Measurements from ENCODE around the gene RAD9A. TPM values are rescaled to one million over a fixed set of nuclear protein-coding genes. Genes with fewer than 3 reads are reported as not detected.

Gene RAD9A
- total and polyA plus RNA-seq, 9 of the 15 experiments (the other 6 are each of a cell fraction or from before 2014, with no cell fraction given), result 1.4 to 41.2 (median 16.1) TPM

GRCh38 chr11:67347964-67348749 is 43.6 kb upstream of the RAD9A start (continued):
- 0 out of 2 replicates have a peak, but pooled peaks have one; percentile 59 for TF ChIP-seq HIVEP1 (CRISPR knock-in tag; IDR thresholded peaks at IDR 0.05)
- peak; percentile 49; the same call in 1 of the 2 replicates for TF ChIP-seq GATAD2B (IDR thresholded peaks at IDR 0.05; ENCODE audit: borderline replicate concordance)
- TF ChIP-seq ZBTB9 (CRISPR knock-in tag; IDR thresholded peaks at IDR 0.05), result 0 out of 2 replicates have a peak, but pooled peaks have one; percentile 53
- TF ChIP-seq ZNF717 (CRISPR knock-in tag; IDR thresholded peaks at IDR 0.05), result no peak
- TF ChIP-seq KDM1A (IDR thresholded peaks at IDR 0.05), result peak; percentile 92 to 94
- TF ChIP-seq NKRF (IDR thresholded peaks at IDR 0.05; ENCODE audit: borderline replicate concordance), result no peak
- TF ChIP-seq ZFX (CRISPR knock-in tag; IDR thresholded peaks at IDR 0.05), result no peak
- TF ChIP-seq ZNF134 (CRISPR knock-in tag; conservative IDR thresholded peaks at IDR 0.05), result peak; percentile 46; the same call in 1 of the 2 replicates
- peak in 1 of 2 experiments; percentile 78; a peak in 2 of 4 replicates for TF ChIP-seq HDAC1 (IDR thresholded peaks at IDR 0.05)
- TF ChIP-seq DPF2 (IDR thresholded peaks at IDR 0.05), result peak; percentile 89
- peak; percentile 78; the same call in 1 of the 2 replicates for TF ChIP-seq ZNF76 (CRISPR knock-in tag; IDR thresholded peaks at IDR 0.05; ENCODE audit: borderline replicate concordance)
- peak; percentile 91 for TF ChIP-seq ZNF449 (CRISPR knock-in tag; IDR thresholded peaks at IDR 0.05)
- TF ChIP-seq ZNF354B (CRISPR knock-in tag; IDR thresholded peaks at IDR 0.05), result peak; percentile 40; the same call in 1 of the 2 replicates
- TF ChIP-seq SNRNP70 (optimal IDR thresholded peaks at IDR 0.05; ENCODE audit: low read depth, low read length), result no peak
- peak; percentile 58 for TF ChIP-seq ATF7 (IDR thresholded peaks at IDR 0.05)
- no peak for TF ChIP-seq SRF (CRISPR knock-in tag; IDR thresholded peaks at IDR 0.05)
- peak; percentile 89 for TF ChIP-seq ZNF584 (CRISPR knock-in tag; IDR thresholded peaks at IDR 0.05; ENCODE audit: low read depth)
- no peak for TF ChIP-seq NFE2L1 (tag; IDR thresholded peaks at IDR 0.05; ENCODE audit: borderline replicate concordance, low read depth)
- no peak for TF ChIP-seq NR4A1 (CRISPR knock-in tag; IDR thresholded peaks at IDR 0.05)
- peak; percentile 86 for TF ChIP-seq NR4A1 (tag; IDR thresholded peaks at IDR 0.05)
- TF ChIP-seq EGR1 (conservative IDR thresholded peaks at IDR 0.05), result peak; percentile 38; the same call in 1 of the 2 replicates
- TF ChIP-seq PTBP1 (IDR thresholded peaks at IDR 0.05; ENCODE audit: low read depth, low read length), result no peak
- peak; percentile 96 for TF ChIP-seq POLR2AphosphoS5 (IDR thresholded peaks at IDR 0.05; ENCODE audit: control insufficient read depth, insufficient read depth, low read depth, low read length)
